Suprapubic skin (tissue), 4 donors: ENCODE results near the gene ELOF1. TPM values are rescaled to one million over a fixed set of nuclear protein-coding genes. Genes with fewer than 3 reads are reported as not detected.

ENCODE experiments used
- DNase-seq, 2 donors: peaks; one replicate each; pipeline ENCODE4 v3.0.0-alpha.2; 2019; ENCODE audit warnings: low spot score in 2 of 2
- H3K27ac ChIP-seq: fragments of 200-600 bp; sonication (generic); one replicate; pipeline ENCODE4 v1.5.1; 2019
- H3K27me3 ChIP-seq: fragments of 200-600 bp; sonication (generic); one replicate; pipeline ENCODE4 v1.5.1; 2019
- H3K36me3 ChIP-seq: fragments of 200-600 bp; sonication (generic); one replicate; pipeline ENCODE4 v1.5.1; 2019
- H3K4me1 ChIP-seq: fragments of 200-600 bp; sonication (generic); one replicate; pipeline ENCODE4 v1.5.1; 2019
- H3K4me3 ChIP-seq: fragments of 200-600 bp; sonication (generic); one replicate; pipeline ENCODE4 v1.5.1; 2019; ENCODE audit warnings: mild to moderate bottlenecking
- H3K9me3 ChIP-seq: fragments of 200-600 bp; sonication (generic); one replicate; pipeline ENCODE4 v1.5.1; 2019
- CTCF ChIP-seq, 2 donors: fragments of 200-600 bp in 1 of 2; fragments of 450-650 bp in 1 of 2; sonication (generic) in 1 of 2; IDR thresholded peaks; one replicate each; pipeline ENCODE4 v1.5.1; 2016 to 2019; ENCODE audit warnings: antibody characterized with exemption in 2 of 2, mild to moderate bottlenecking in 1 of 2, moderate library complexity in 1 of 2
- EP300 ChIP-seq: sonication (generic); formaldehyde crosslinking; IDR thresholded peaks from one replicate; pipeline ENCODE4 v1.6.1; 2017; ENCODE audit warnings: antibody characterized with exemption
- POLR2A ChIP-seq, 2 donors: fragments of 450-650 bp; IDR thresholded peaks; one replicate each; pipeline ENCODE4 v1.6.1; 2017; ENCODE audit warnings: antibody characterized with exemption in 2 of 2, mild to moderate bottlenecking in 2 of 2, moderate library complexity in 2 of 2
- POLR2AphosphoS5 ChIP-seq, 3 donors: sonication (generic); formaldehyde crosslinking; IDR thresholded peaks; one replicate each; pipeline ENCODE4 v1.6.1; 2017; ENCODE audit warnings: antibody characterized with exemption in 3 of 3
- WGBS: methylation state at CpG from one replicate; pipeline ENCODE4 v1.1.5; 2018; 5-methylcytosine and 5-hydroxymethylcytosine counted together
- total RNA-seq, 4 donors: library from RNA; depleted of rRNA; stranded (reverse); fragments of >200 nt; gene quantifications; one replicate each; pipeline ENCODE4 v1.1.0, GENCODE V29; 2016

ELOF1 gene
- total RNA-seq, 4 donors from 2014 or later: 30.6 to 55.3 (median 41.1) TPM

GRCh38 chr19:11505032-11505503 lies 54.0 kb downstream of the ELOF1 start:
- H3K36me3 ChIP-seq: no peaks in the 10 kb centered on the region
- DNase-seq: peak; percentile 98
- no peaks in the 10 kb centered on the region for H3K27me3 ChIP-seq
- peak overlapping the region; percentile 100 for H3K4me3 ChIP-seq
- H3K27ac ChIP-seq: peak overlapping the region; percentile 97
- 2% methylated on average over 18 of the region's 33 CpGs for WGBS
- H3K9me3 ChIP-seq: no peaks in the 10 kb centered on the region
- TF ChIP-seq POLR2A (IDR thresholded peaks at IDR 0.05): no peak
- no peak for TF ChIP-seq CTCF (IDR thresholded peaks at IDR 0.05)
- TF ChIP-seq EP300: no peak
- TF ChIP-seq POLR2AphosphoS5 (IDR thresholded peaks at IDR 0.05): no peak
- H3K4me1 ChIP-seq: peaks cover 14% of the 10 kb centered on the region

- no peaks in the 10 kb centered on the region for H3K9me3 ChIP-seq
- no peak for DNase-seq
- 38% methylated on average over 7 of the region's 7 CpGs for WGBS
- H3K36me3 ChIP-seq: no peaks in the 10 kb centered on the region
- peak overlapping the region; percentile 97 for H3K27ac ChIP-seq
- H3K27me3 ChIP-seq: no peaks in the 10 kb centered on the region
- H3K4me3 ChIP-seq: peak overlapping the region; percentile 100
- H3K4me1 ChIP-seq: peaks cover 14% of the 10 kb centered on the region
- TF ChIP-seq POLR2AphosphoS5 (IDR thresholded peaks at IDR 0.05) (no peak), EP300 (no peak), POLR2A (IDR thresholded peaks at IDR 0.05) (no peak), CTCF (IDR thresholded peaks at IDR 0.05) (no peak)
Measured at GRCh38 chr19:11504502-11505031, 54.5 kb downstream of the ELOF1 start.

Other genes starting within 250 kb of the ELOF1 start
- 100 to 1,000 TPM in 2 of 4 donors, 10 to 100 TPM in 2; 68.7 to 132 (median 98.3) TPM for gene RAB3D, start 219.6 kb downstream of the ELOF1 start, total RNA-seq
- 100 to 1,000 TPM; 202 to 245 (median 207) TPM for gene TMEM205, start 213.0 kb downstream of the ELOF1 start, total RNA-seq
- 10 to 100 TPM in 3 of 4 donors, 1 to 10 TPM in 1; 8.0 to 58.3 (median 14.3) TPM for gene CCDC159, start 212.7 kb downstream of the ELOF1 start, total RNA-seq
- 10 to 100 TPM; 18.9 to 32.1 (median 22.5) TPM for gene PLPPR2, start 203.8 kb downstream of the ELOF1 start, total RNA-seq
- 1 to 10 TPM; 1.6 to 3.7 (median 2.6) TPM for gene SWSAP1, start 184.6 kb downstream of the ELOF1 start, total RNA-seq
- gene EPOR, start 174.9 kb downstream of the ELOF1 start, total RNA-seq: 1 to 10 TPM; 1.2 to 5.1 (median 2.9) TPM
- 1 to 10 TPM; 1.4 to 4.3 (median 3.5) TPM for gene RGL3, start 139.9 kb downstream of the ELOF1 start, total RNA-seq
- gene ODAD3, start 124.1 kb downstream of the ELOF1 start, total RNA-seq: 1 to 10 TPM in 1 of 4 donors, under 1 TPM in 2, not detected in 1; 0.23 to 1.0 (median 0.48) TPM
- 100 to 1,000 TPM; 119 to 164 (median 124) TPM for gene PRKCSH, start 123.6 kb downstream of the ELOF1 start, total RNA-seq
- gene ELAVL3, start 78.2 kb downstream of the ELOF1 start, total RNA-seq: not detected
- gene ZNF653, start 53.4 kb downstream of the ELOF1 start, total RNA-seq: 10 to 100 TPM; 10.1 to 19.1 (median 11.8) TPM
- 10 to 100 TPM; 40.4 to 65.7 (median 57.8) TPM for gene ECSIT, start 30.1 kb downstream of the ELOF1 start, total RNA-seq
- 10 to 100 TPM; 19.9 to 31.6 (median 24.2) TPM for gene CNN1, start 20.4 kb downstream of the ELOF1 start, total RNA-seq
- gene ACP5, start 18.4 kb upstream of the ELOF1 start, total RNA-seq: 10 to 100 TPM; 18.0 to 40.1 (median 32.8) TPM
- 1 to 10 TPM; 6.1 to 8.9 (median 7.9) TPM for gene ZNF627, start 38.3 kb upstream of the ELOF1 start, total RNA-seq
- 10 to 100 TPM in 2 of 4 donors, 1 to 10 TPM in 2; 6.8 to 12.3 (median 10.1) TPM for gene ZNF823, start 179.7 kb upstream of the ELOF1 start, total RNA-seq
- 1 to 10 TPM; 1.7 to 7.5 (median 3.9) TPM for gene ZNF441, start 207.8 kb upstream of the ELOF1 start, total RNA-seq
- gene ZNF491, start 239.3 kb upstream of the ELOF1 start, total RNA-seq: 1 to 10 TPM in 1 of 4 donors, under 1 TPM in 2, not detected in 1; 0.48 to 1.4 (median 0.59) TPM